IMR-90 (cell line): ENCODE data around the gene CDKAL1. TPM values are rescaled to one million over a fixed set of nuclear protein-coding genes. Genes with fewer than 3 reads are reported as not detected.

Experiments used
- ATAC-seq: fragments of 200-7000 bp; cut with Tn5 transposase; 2 replicates; pipeline ENCODE4 v1.9.1; 2020; ENCODE audit warnings: low read depth, mild to moderate bottlenecking, moderate library complexity
- BruUV-seq: library from RNA; stranded (reverse); fragments of 400-500 nt; replicated peaks from 2 replicates; lab custom pipeline; 2021; lab: Mats Ljungman, UMichigan
- CTCF ChIA-PET: fragments of 300-600 bp; formaldehyde crosslinking; extraction: SDS; loops from one replicate; lab custom pipeline; 2021; ENCODE audit warnings: antibody characterized with exemption; lab: Yijun Ruan, JAX
- POLR2A ChIA-PET: fragments of 300-600 bp; sonication (Branson Sonifier 250); formaldehyde crosslinking; loops from one replicate; lab custom pipeline; 2022; ENCODE audit warnings: antibody characterized with exemption; ENCODE audit not compliant: unreplicated experiment; lab: Charles Lee
- DNase-seq: peaks from one replicate; pipeline ENCODE4 v3.0.0; 2013
- H2AFZ ChIP-seq: replicated peaks from 2 replicates; pipeline ENCODE3; 2013; ENCODE audit warnings: low read length, mild to moderate bottlenecking; ENCODE audit not compliant: poor library complexity
- H2AK5ac ChIP-seq: 2 replicates; pipeline ENCODE4 v1.6.1; 2013; ENCODE audit warnings: low read depth, low read length, inconsistent platforms
- H2AK9ac ChIP-seq: replicated peaks from 2 replicates; pipeline ENCODE3; 2013; ENCODE audit warnings: mild to moderate bottlenecking, low read depth, low read length, moderate library complexity; ENCODE audit not compliant: poor library complexity
- H2BK120ac ChIP-seq: 2 replicates; pipeline ENCODE4 v1.6.1; 2013; ENCODE audit warnings: low read depth, low read length, inconsistent platforms
- H2BK15ac ChIP-seq: 3 replicates; pipeline ENCODE4 v1.6.1; 2013; ENCODE audit warnings: low read depth, low read length, inconsistent platforms
- H2BK20ac ChIP-seq: 2 replicates; pipeline ENCODE4 v1.6.1; 2013; ENCODE audit warnings: low read depth, mild to moderate bottlenecking, inconsistent platforms, low read length, moderate library complexity
- H2BK5ac ChIP-seq: 2 replicates; pipeline ENCODE4 v1.6.1; 2013; ENCODE audit warnings: mild to moderate bottlenecking, low read depth, low read length, inconsistent platforms; ENCODE audit not compliant: poor library complexity, severe bottlenecking
- H3K14ac ChIP-seq: replicated peaks from 2 replicates; pipeline ENCODE4 v1.6.1; 2013; ENCODE audit warnings: low read depth, low read length, inconsistent platforms
- H3K18ac ChIP-seq: 2 replicates; pipeline ENCODE4 v1.6.1; 2013; ENCODE audit warnings: low read depth, low read length, control low read depth
- H3K23ac ChIP-seq: 2 replicates; pipeline ENCODE4 v1.6.1; 2013; ENCODE audit warnings: low read depth, low read length, inconsistent platforms
- H3K27ac ChIP-seq: 2 replicates; pipeline ENCODE4 v1.5.1; 2013; ENCODE audit warnings: mild to moderate bottlenecking, control low read depth, low read length; ENCODE audit not compliant: insufficient read depth
- H3K27me3 ChIP-seq: 2 replicates; pipeline ENCODE4 v1.6.1; 2013; ENCODE audit warnings: low read length; ENCODE audit not compliant: control insufficient read depth, insufficient read depth
- H3K36me3 ChIP-seq: 2 replicates; pipeline ENCODE4 v1.6.1; 2013; ENCODE audit warnings: low read length, mixed read lengths; ENCODE audit not compliant: control insufficient read depth, insufficient read depth
- H3K4ac ChIP-seq: 2 replicates; pipeline ENCODE4 v1.6.1; 2013; ENCODE audit warnings: low read depth, low read length, inconsistent platforms
- H3K4me1 ChIP-seq: 2 replicates; pipeline ENCODE4 v1.6.1; 2013; ENCODE audit warnings: low read length, mixed read lengths; ENCODE audit not compliant: control insufficient read depth, insufficient read depth
- H3K4me2 ChIP-seq: 2 replicates; pipeline ENCODE4 v1.6.1; 2013; ENCODE audit warnings: low read depth, mild to moderate bottlenecking, control low read depth, low read length, moderate library complexity
- H3K4me3 ChIP-seq: 2 replicates; pipeline ENCODE4 v1.5.1; 2013; ENCODE audit warnings: low read depth, mild to moderate bottlenecking, control low read depth, low read length, moderate library complexity; ENCODE audit not compliant: insufficient read depth
- H3K56ac ChIP-seq: 2 replicates; pipeline ENCODE4 v1.6.1; 2013; ENCODE audit warnings: low read length, inconsistent platforms; ENCODE audit not compliant: insufficient read depth; ENCODE audit errors: extremely low read depth
- H3K79me1 ChIP-seq, 2 experiments: 2 replicates each; pipeline ENCODE4 v1.6.1; 2013; ENCODE audit warnings: low read length in 2 of 2, inconsistent platforms in 1 of 2, low read depth in 1 of 2
- H3K9ac ChIP-seq: 2 replicates; pipeline ENCODE4 v1.6.1; 2013; ENCODE audit warnings: low read depth, low read length, control low read depth
- H3K9me1 ChIP-seq: 2 replicates; pipeline ENCODE4 v1.6.1; 2013; ENCODE audit warnings: low read length, inconsistent platforms; ENCODE audit not compliant: insufficient read depth
- H3K9me3 ChIP-seq: 2 replicates; pipeline ENCODE4 v1.6.1; 2013; ENCODE audit warnings: low read length; ENCODE audit not compliant: control insufficient read depth, insufficient read depth
- H4K20me1 ChIP-seq: 2 replicates; pipeline ENCODE4 v1.6.1; 2013; ENCODE audit warnings: low read length, inconsistent platforms; ENCODE audit not compliant: insufficient read depth
- H4K5ac ChIP-seq: 2 replicates; pipeline ENCODE4 v1.6.1; 2013; ENCODE audit warnings: mild to moderate bottlenecking, low read depth, low read length, control low read depth
- H4K8ac ChIP-seq, 2 experiments: 2 replicates each; pipeline ENCODE4 v1.6.1; 2013; ENCODE audit warnings: low read depth in 2 of 2, low read length in 2 of 2, control low read depth in 1 of 2, inconsistent platforms in 1 of 2
- H4K91ac ChIP-seq: 2 replicates; pipeline ENCODE4 v1.6.1; 2013; ENCODE audit warnings: low read depth, low read length, inconsistent platforms; ENCODE audit not compliant: insufficient read depth
- BHLHE40 ChIP-seq: fragments of 150-350 bp; IDR thresholded peaks from 2 replicates; pipeline ENCODE4 v1.6.1; 2016; ENCODE audit warnings: mild to moderate bottlenecking, low read depth, low read length
- CEBPB ChIP-seq: IDR thresholded peaks from 2 replicates; pipeline ENCODE4 v1.6.1; 2012; ENCODE audit warnings: low read depth, low read length, improper control_type of control experiment
- CHD1 ChIP-seq: IDR thresholded peaks from 2 replicates; pipeline ENCODE4 v1.6.1; 2012; ENCODE audit warnings: low read depth, low read length, improper control_type of control experiment
- CTCF ChIP-seq: conservative IDR thresholded peaks from 2 replicates; pipeline ENCODE4 v1.5.1; 2012; ENCODE audit warnings: mild to moderate bottlenecking, low read depth, low read length, improper control_type of control experiment
- FOS ChIP-seq: fragments of 150-350 bp; IDR thresholded peaks from 2 replicates; pipeline ENCODE4 v1.6.1; 2016; ENCODE audit warnings: low read depth, low read length
- MAFK ChIP-seq: IDR thresholded peaks from 2 replicates; pipeline ENCODE4 v1.6.1; 2012; ENCODE audit warnings: low read depth, low read length, improper control_type of control experiment
- MAZ ChIP-seq: IDR thresholded peaks from 2 replicates; pipeline ENCODE4 v1.6.1; 2012; ENCODE audit warnings: low read depth, mild to moderate bottlenecking, low read length, improper control_type of control experiment, moderate library complexity, borderline replicate concordance
- MXI1 ChIP-seq: IDR thresholded peaks from 2 replicates; pipeline ENCODE4 v1.6.1; 2012; ENCODE audit warnings: low read depth, mild to moderate bottlenecking, low read length, moderate library complexity, borderline replicate concordance
- NFE2L2 ChIP-seq: fragments of 150-350 bp; IDR thresholded peaks from 2 replicates; pipeline ENCODE4 v1.6.1; 2016; ENCODE audit warnings: low read depth, mild to moderate bottlenecking, low read length
- POLR2A ChIP-seq: IDR thresholded peaks from 2 replicates; pipeline ENCODE4 v1.6.1; 2012; ENCODE audit warnings: mild to moderate bottlenecking, low read depth, low read length
- RAD21 ChIP-seq: IDR thresholded peaks from 2 replicates; pipeline ENCODE4 v1.6.1; 2012; ENCODE audit warnings: low read length, improper control_type of control experiment
- RCOR1 ChIP-seq: IDR thresholded peaks from 2 replicates; pipeline ENCODE4 v1.6.1; 2012; ENCODE audit warnings: mild to moderate bottlenecking, low read length, improper control_type of control experiment; ENCODE audit not compliant: insufficient replicate concordance
- RFX5 ChIP-seq: IDR thresholded peaks from 2 replicates; pipeline ENCODE4 v1.8.0; 2012; ENCODE audit warnings: low read depth, mild to moderate bottlenecking, low read length, moderate library complexity
- SMC3 ChIP-seq: fragments of 150-350 bp; IDR thresholded peaks from 2 replicates; pipeline ENCODE4 v1.6.1; 2016; ENCODE audit warnings: low read depth, mild to moderate bottlenecking, antibody characterized with exemption, low read length, moderate library complexity
- USF2 ChIP-seq: fragments of 150-350 bp; IDR thresholded peaks from 2 replicates; pipeline ENCODE4 v1.6.1; 2017; ENCODE audit warnings: mild to moderate bottlenecking, antibody characterized with exemption, low read length, low read depth
- WGBS, 2 experiments: methylation state at CpG; one replicate each; pipeline versions ENCODE4 v1.1.5 to v1.1.7; 2013; ENCODE audit warnings: missing lambda C conversion rate in 2 of 2; ENCODE audit not compliant: insufficient read length in 1 of 2; ENCODE audit errors: extremely low coverage in 2 of 2; 5-methylcytosine and 5-hydroxymethylcytosine counted together
- dilution Hi-C: fragments of 300-500 bp; cut with HindIII; formaldehyde crosslinking; loops from one replicate; pipeline ENCODE4 v1.14.3; 2018; ENCODE audit warnings: low sequenced_read_pairs; ENCODE audit not compliant: unreplicated experiment
- in situ Hi-C: fragments of 300-500 bp; cut with MboI; formaldehyde crosslinking; loops from 3 replicates; pipeline ENCODE4 v1.14.3; 2019; ENCODE audit warnings: low sequenced_read_pairs, inconsistent platforms, mixed read lengths
- intact Hi-C: fragments of 100-400 bp; cut with micrococcal nuclease; formaldehyde crosslinking; loops from 2 replicates; pipeline ENCODE4 v1.10.0; 2022
- polyA plus RNA-seq, 3 experiments: library from polyadenylated mRNA; depleted of rRNA; stranded (reverse); fragments of >200 nt; gene quantifications; 2 replicates each; pipeline ENCODE4 v1.2.3, GENCODE V29; 2012; ENCODE audit warnings: low replicate concordance in 1 of 3
- total RNA-seq: library from RNA; depleted of rRNA; stranded (reverse); fragments of >200 nt; gene quantifications from 2 replicates; pipeline ENCODE4 v1.2.3, GENCODE V29; 2012
- TF ChIP-seq, protein P1 (sequence below): fragments of 150-350 bp; IDR thresholded peaks from 2 replicates; pipeline ENCODE4 v1.6.1; 2016; ENCODE audit warnings: low read depth, mild to moderate bottlenecking, low read length, moderate library complexity, borderline replicate concordance

CDKAL1 gene
- total and polyA plus RNA-seq, 2 of the 4 experiments (the other 2 are of a cell fraction): 3.7 to 13.1 TPM

GRCh38 chr6:20909621-20910020 is 375.4 kb downstream of the CDKAL1 start:
- Histone ChIP-seq H3K23ac (no peak overlapping the region), H3K4me2 (no peak overlapping the region), H2BK120ac (no peak overlapping the region), H3K36me3 (no peaks in the 10 kb centered on the region), H2AFZ (no peak overlapping the region), H2BK20ac (no peak overlapping the region; the same call in 1 of the 2 replicates), H4K5ac (no peak overlapping the region), H2AK5ac (no peak overlapping the region), H3K27me3 (no peaks in the 10 kb centered on the region), H3K79me1 (no peaks in the 10 kb centered on the region), H4K20me1 (no peaks in the 10 kb centered on the region), H2AK9ac (no peak overlapping the region), H4K8ac (no peak overlapping the region), H3K27ac (no peak overlapping the region), H3K4me3 (no peak overlapping the region), H3K9me1 (no peaks in the 10 kb centered on the region), H3K9ac (no peak overlapping the region), H2BK15ac (no peak overlapping the region; the same call in 2 of the 3 replicates), H3K4ac (no peak overlapping the region), H2BK5ac (no peak overlapping the region), H3K18ac (no peak overlapping the region), H3K56ac (no peak overlapping the region), H3K14ac (no peak overlapping the region), H3K9me3 (peaks cover 2% of the 10 kb centered on the region; the same call in 1 of the 2 replicates), H3K4me1 (peaks cover 4% of the 10 kb centered on the region), H4K91ac (no peak overlapping the region)
- intact Hi-C loops (loop anchor here (5.0 kb wide), 1 partner anchor 518 kb away; no protein-coding TSS in a partner anchor), dilution Hi-C loops (no loop called here), in situ Hi-C loops (no loop called here)
- ATAC-seq (no peak), DNase-seq (no peak)
- POLR2A ChIA-PET: no interaction called here
- CTCF ChIA-PET: no interaction called here
- no TSS peak for BruUV-seq
- WGBS, 2 experiments: no CpG with 5 or more reads among the region's 2 CpGs
- TF ChIP-seq CHD1 (no peak), CEBPB (no peak), NFE2L2 (no peak), FOS (no peak), MXI1 (no peak), CTCF (no peak), RCOR1 (no peak), BHLHE40 (no peak), POLR2A (no peak), MAFK (no peak), SMC3 (no peak), RAD21 (no peak), MAZ (no peak), RFX5 (no peak), USF2 (no peak)
- TF ChIP-seq, protein P1, sequence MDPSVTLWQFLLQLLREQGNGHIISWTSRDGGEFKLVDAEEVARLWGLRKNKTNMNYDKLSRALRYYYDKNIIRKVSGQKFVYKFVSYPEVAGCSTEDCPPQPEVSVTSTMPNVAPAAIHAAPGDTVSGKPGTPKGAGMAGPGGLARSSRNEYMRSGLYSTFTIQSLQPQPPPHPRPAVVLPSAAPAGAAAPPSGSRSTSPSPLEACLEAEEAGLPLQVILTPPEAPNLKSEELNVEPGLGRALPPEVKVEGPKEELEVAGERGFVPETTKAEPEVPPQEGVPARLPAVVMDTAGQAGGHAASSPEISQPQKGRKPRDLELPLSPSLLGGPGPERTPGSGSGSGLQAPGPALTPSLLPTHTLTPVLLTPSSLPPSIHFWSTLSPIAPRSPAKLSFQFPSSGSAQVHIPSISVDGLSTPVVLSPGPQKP: no peak
